Fibroblast of villous mesenchyme (primary cell): ENCODE data around the gene LHX1. TPM values are rescaled to one million over a fixed set of nuclear protein-coding genes. Genes with fewer than 3 reads are reported as not detected.
A peak's percentile ranks its signal among the peaks of the same experiment; 100 is the strongest.

Experiments
- DNase-seq: peaks from one replicate; pipeline ENCODE4 v3.0.0-alpha.2; 2010; ENCODE audit warnings: low read depth
- H3K4me3 ChIP-seq: 2 replicates; pipeline ENCODE4 v1.5.1; 2011; ENCODE audit warnings: low read depth, mild to moderate bottlenecking, low read length
- total RNA-seq: library from RNA; depleted of rRNA; stranded (reverse); fragments of >200 nt; gene quantifications from 2 replicates; pipeline ENCODE4 v1.2.3, GENCODE V29; 2012
- TF ChIP-seq, protein P1 (sequence below): IDR thresholded peaks from 2 replicates; pipeline ENCODE4 v1.5.1; 2012; ENCODE audit warnings: low read depth, mild to moderate bottlenecking, low read length; ENCODE audit not compliant: insufficient read depth

LHX1 gene
- total RNA-seq, 1 donor = not detected

DNA sequence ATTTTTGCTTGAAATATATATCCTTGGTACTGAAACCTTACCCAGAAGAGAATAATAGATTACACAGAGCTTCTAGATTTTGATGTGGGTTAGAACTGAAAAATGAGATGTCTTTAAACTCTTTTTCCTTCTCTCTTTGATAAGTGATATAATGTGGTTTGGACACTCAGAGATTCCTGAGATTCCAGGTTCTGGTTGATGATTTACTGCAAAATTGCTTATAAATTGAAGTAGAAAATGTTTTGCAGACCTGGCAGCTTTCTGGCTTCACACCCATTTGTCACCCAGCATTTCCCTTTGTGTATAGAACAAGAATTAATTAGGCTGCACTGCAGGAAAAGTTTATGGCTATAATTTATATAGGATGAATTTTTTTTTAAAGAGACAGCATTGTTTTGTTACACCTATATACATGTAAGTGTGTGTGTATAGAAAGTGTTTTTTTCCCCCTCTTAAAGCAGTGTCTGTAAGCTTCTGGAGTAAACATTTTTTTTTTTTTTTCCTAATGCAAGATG lies 35.0 kb downstream of the LHX1 start:
- TF ChIP-seq, protein P1, sequence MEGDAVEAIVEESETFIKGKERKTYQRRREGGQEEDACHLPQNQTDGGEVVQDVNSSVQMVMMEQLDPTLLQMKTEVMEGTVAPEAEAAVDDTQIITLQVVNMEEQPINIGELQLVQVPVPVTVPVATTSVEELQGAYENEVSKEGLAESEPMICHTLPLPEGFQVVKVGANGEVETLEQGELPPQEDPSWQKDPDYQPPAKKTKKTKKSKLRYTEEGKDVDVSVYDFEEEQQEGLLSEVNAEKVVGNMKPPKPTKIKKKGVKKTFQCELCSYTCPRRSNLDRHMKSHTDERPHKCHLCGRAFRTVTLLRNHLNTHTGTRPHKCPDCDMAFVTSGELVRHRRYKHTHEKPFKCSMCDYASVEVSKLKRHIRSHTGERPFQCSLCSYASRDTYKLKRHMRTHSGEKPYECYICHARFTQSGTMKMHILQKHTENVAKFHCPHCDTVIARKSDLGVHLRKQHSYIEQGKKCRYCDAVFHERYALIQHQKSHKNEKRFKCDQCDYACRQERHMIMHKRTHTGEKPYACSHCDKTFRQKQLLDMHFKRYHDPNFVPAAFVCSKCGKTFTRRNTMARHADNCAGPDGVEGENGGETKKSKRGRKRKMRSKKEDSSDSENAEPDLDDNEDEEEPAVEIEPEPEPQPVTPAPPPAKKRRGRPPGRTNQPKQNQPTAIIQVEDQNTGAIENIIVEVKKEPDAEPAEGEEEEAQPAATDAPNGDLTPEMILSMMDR = no peak
- no peak for DNase-seq
- no peak overlapping the region for H3K4me3 ChIP-seq

DNA sequence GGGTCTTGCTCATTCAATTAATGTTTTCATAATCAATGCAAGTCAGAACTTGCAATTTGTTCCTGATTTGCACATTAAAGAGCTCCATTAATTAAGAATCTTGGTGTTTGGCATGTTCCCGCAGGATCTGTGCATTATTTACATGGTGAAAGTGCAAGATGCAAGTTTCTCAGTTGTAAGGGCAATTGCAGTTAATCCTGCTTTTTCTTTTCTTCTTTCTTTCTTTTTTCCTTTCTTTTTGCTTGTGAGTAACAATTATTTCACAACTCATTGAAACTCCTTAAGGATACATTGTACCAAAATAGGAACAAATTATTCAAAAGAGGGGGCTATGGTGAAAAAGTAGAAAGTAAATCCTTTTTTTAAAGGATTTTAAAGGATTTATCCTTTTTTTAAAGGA lies 35.6 kb downstream of the LHX1 start:
- DNase-seq = no peak
- TF ChIP-seq, protein P1 = no peak

DNA sequence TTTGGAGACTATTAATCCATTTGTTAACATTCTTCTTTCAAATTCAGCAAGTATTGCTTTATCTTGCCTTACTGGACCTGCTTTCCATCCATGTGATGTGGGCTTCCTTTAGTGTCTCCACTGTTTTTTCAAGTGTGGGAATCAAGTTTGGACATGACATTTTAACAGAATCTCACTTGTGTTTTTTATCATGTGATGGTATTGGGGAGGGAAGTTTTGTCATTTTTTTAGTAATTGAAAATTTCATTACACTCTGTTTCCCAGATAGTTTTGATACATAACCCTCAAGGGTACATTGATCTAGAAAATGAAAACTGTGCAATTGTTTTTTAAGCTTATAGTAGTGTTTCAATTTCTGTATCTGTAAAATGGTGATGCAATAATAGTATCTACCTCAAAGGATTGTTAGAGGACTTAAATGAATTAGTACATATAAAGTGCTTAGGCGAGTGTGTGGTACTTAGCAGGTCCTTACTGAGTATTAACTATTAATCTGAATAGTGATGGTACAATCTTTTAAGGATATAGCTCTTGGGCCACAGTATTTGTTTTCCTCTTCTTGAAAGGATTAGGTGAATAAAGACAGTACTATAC lies 38.7 kb downstream of the LHX1 start:
- no peak for DNase-seq
- H3K4me3 ChIP-seq = no peak overlapping the region
- TF ChIP-seq, protein P1 = no peak

More for the DNA sequence above, 35.6 kb downstream of the LHX1 start:
- no peak overlapping the region for H3K4me3 ChIP-seq

GRCh38 chr17:36977066-36977465 lies 39.8 kb downstream of the LHX1 start:
- TF ChIP-seq, protein P1 = no peak
- no peak for DNase-seq
- no peak overlapping the region for H3K4me3 ChIP-seq

DNA sequence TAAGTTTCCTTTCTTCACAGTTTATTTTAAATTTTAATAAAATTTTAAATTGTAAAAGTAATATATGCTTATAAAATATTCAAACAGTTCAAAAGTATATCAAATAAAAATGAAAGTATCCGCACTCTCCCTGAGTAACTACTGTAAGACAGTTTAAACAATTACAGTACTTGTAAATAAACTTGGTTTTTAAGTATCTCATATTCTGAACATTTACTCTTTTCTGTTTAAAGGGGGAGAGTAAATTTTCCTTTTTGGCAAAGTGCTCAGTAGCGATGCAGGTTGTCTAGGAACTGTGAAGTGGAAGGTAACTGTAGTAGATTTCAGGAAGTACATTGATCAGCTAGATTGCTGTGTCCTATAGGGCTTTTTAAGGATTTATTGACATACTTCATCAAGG lies 40.3 kb downstream of the LHX1 start:
- H3K4me3 ChIP-seq = no peak overlapping the region
- DNase-seq = no peak
- TF ChIP-seq, protein P1 = no peak

GRCh38 chr17:36978810-36979564 lies 41.7 kb downstream of the LHX1 start:
- DNase-seq = peak; percentile 25
- TF ChIP-seq, protein P1 = no peak
- H3K4me3 ChIP-seq = no peak overlapping the region
